ENCODE data around the gene WDR74.

DNA sequence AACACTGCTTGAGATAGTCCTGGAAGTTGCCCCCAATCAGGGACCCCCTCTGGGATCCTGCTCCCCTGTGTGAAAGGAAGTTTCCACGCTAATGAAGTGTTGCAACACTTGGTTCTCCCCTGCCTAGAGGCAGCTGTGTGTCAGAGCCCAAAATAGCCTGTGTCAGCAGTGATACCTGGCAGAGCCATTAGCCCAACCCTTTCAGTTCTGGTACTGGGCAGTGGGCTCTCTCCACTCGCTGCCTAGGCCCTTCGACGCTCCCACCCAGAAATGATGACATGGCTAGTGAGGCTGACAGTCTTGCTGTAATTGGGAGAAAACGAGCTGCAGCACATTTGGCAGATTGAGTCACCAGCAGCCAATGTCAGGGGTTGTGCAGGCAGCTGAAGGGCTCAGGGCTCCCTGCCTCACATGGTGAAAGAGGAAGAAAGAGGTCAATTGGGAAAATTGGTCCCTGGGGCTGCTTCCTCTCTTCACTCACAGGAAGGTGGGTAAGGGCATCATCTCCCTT, 32.7 kb downstream of the WDR74 start:
- TF ChIP-seq, protein P1, sequence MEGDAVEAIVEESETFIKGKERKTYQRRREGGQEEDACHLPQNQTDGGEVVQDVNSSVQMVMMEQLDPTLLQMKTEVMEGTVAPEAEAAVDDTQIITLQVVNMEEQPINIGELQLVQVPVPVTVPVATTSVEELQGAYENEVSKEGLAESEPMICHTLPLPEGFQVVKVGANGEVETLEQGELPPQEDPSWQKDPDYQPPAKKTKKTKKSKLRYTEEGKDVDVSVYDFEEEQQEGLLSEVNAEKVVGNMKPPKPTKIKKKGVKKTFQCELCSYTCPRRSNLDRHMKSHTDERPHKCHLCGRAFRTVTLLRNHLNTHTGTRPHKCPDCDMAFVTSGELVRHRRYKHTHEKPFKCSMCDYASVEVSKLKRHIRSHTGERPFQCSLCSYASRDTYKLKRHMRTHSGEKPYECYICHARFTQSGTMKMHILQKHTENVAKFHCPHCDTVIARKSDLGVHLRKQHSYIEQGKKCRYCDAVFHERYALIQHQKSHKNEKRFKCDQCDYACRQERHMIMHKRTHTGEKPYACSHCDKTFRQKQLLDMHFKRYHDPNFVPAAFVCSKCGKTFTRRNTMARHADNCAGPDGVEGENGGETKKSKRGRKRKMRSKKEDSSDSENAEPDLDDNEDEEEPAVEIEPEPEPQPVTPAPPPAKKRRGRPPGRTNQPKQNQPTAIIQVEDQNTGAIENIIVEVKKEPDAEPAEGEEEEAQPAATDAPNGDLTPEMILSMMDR (conservative IDR thresholded peaks at IDR 0.05; ENCODE audit: low read depth, low read length) = no peak
- no peak for TF ChIP-seq EZH2 (IDR thresholded peaks at IDR 0.05; ENCODE audit: borderline replicate concordance, low read depth, low read length, poor library complexity, severe bottlenecking)
